ENCODE measurements around the gene CISD2. TPM values are rescaled to one million over a fixed set of nuclear protein-coding genes. Genes with fewer than 3 reads are reported as not detected.

The CISD2 gene
- total RNA-seq, 1 donor from 2014 or later: 30.4 TPM

DNA sequence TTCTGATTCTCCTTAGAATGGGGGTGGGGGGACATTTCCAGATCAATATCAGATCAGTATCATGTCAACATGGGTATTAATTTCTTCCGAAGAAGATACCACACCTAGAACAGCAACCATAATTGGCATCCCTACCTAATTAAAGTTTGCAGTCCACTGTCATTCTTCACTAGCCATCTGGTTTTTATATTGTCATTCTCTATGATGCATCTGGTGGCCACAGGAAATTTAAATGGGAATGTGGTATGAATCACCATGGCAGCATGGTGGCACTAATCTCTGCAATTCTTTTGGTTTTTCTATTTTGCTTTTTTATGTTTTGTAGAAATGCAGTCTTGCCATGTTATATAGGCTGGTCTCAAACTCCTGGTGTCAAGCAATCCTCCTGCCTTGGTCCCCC, 24.9 kb upstream of the CISD2 start:
- TF ChIP-seq, protein P1, sequence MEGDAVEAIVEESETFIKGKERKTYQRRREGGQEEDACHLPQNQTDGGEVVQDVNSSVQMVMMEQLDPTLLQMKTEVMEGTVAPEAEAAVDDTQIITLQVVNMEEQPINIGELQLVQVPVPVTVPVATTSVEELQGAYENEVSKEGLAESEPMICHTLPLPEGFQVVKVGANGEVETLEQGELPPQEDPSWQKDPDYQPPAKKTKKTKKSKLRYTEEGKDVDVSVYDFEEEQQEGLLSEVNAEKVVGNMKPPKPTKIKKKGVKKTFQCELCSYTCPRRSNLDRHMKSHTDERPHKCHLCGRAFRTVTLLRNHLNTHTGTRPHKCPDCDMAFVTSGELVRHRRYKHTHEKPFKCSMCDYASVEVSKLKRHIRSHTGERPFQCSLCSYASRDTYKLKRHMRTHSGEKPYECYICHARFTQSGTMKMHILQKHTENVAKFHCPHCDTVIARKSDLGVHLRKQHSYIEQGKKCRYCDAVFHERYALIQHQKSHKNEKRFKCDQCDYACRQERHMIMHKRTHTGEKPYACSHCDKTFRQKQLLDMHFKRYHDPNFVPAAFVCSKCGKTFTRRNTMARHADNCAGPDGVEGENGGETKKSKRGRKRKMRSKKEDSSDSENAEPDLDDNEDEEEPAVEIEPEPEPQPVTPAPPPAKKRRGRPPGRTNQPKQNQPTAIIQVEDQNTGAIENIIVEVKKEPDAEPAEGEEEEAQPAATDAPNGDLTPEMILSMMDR (IDR thresholded peaks at IDR 0.05; ENCODE audit: insufficient read depth, low read length, poor library complexity, severe bottlenecking): no peak
- Histone ChIP-seq H3K27me3 (ENCODE audit: control insufficient read depth, insufficient read depth, low read length) (no peaks in the 10 kb centered on the region), H3K36me3 (ENCODE audit: control insufficient read depth, insufficient read depth, low read length) (no peaks in the 10 kb centered on the region), H3K4me3 (ENCODE audit: low read depth, low read length) (no peak overlapping the region)
- DNase-seq (ENCODE audit: low read depth): no peak

DNA sequence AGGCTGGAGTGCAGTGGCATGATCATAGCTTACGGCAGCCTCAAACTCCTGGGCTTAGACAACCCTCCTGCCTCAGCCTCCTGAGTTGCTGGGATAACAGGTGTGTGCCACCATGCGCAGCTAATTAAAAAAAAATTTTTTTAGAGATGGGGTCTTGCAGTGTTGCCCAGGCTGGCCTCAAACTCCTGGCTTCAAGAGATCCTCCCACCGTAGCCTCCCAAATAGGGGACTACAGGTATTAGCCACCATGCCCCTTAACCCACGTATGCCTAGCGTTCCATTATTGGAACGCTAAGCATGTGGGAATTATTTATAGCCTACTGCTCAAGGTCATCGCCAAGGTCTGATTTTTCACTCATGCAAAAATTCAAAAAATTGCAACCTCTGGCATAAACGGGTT, 21.1 kb upstream of the CISD2 start:
- Histone ChIP-seq H3K36me3 (ENCODE audit: control insufficient read depth, insufficient read depth, low read length) (no peaks in the 10 kb centered on the region), H3K27me3 (ENCODE audit: control insufficient read depth, insufficient read depth, low read length) (no peaks in the 10 kb centered on the region), H3K4me3 (ENCODE audit: low read depth, low read length) (no peak overlapping the region)
- TF ChIP-seq, protein P1 (IDR thresholded peaks at IDR 0.05; ENCODE audit: insufficient read depth, low read length, poor library complexity, severe bottlenecking): no peak
- no peak for DNase-seq (ENCODE audit: low read depth)

DNA sequence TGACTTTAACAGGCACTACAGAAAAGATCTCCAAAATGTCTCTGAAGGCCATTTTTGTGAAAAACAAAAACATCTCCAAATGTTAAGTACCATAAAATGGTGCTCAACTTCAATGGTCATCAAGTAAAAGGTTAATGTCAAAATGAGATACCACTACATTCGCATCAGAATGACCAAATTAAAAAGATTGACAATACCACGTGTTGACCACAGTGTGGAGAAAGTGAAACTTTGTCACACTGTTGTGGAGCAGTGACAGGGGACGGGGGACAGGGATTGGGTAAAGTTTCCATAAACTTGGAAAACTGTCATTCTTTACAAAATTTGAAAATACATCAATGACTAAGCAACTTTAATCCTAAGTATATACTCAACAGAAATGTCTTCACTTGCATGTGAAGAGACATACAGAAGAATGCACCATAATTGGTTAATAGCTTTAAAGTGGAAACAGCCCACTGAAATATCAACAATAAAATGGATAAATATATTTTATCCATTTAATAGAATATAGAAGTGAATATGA, 19.1 kb upstream of the CISD2 start:
- TF ChIP-seq, protein P1 (IDR thresholded peaks at IDR 0.05; ENCODE audit: insufficient read depth, low read length, poor library complexity, severe bottlenecking): no peak
- Histone ChIP-seq H3K4me3 (ENCODE audit: low read depth, low read length) (no peak overlapping the region), H3K27me3 (ENCODE audit: control insufficient read depth, insufficient read depth, low read length) (no peaks in the 10 kb centered on the region), H3K36me3 (ENCODE audit: control insufficient read depth, insufficient read depth, low read length) (no peaks in the 10 kb centered on the region)
- no peak for DNase-seq (ENCODE audit: low read depth)

DNA sequence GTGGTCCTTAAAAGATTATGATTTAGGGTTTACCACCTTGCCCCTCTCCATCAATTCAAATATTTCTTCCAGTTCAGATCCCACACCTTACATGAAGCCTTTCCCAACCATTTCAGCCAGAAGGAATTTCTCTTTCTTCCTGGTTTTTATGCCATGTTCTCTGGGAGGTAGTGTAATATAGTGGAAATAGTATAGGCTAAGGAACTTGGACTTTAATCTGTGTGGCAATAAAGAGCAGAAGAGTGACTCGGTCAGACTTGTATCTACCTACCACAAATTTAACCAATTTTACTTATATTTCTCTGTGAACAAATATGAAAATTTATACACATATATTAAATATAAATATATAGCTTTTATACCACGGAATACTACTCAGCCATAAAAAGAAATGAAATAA, 18.4 kb upstream of the CISD2 start:
- TF ChIP-seq, protein P1 (IDR thresholded peaks at IDR 0.05; ENCODE audit: insufficient read depth, low read length, poor library complexity, severe bottlenecking): no peak
- H3K4me3 ChIP-seq (ENCODE audit: low read depth, low read length): no peak overlapping the region
- H3K36me3 ChIP-seq (ENCODE audit: control insufficient read depth, insufficient read depth, low read length): no peaks in the 10 kb centered on the region
- no peak for DNase-seq (ENCODE audit: low read depth)
- no peaks in the 10 kb centered on the region for H3K27me3 ChIP-seq (ENCODE audit: control insufficient read depth, insufficient read depth, low read length)

DNA sequence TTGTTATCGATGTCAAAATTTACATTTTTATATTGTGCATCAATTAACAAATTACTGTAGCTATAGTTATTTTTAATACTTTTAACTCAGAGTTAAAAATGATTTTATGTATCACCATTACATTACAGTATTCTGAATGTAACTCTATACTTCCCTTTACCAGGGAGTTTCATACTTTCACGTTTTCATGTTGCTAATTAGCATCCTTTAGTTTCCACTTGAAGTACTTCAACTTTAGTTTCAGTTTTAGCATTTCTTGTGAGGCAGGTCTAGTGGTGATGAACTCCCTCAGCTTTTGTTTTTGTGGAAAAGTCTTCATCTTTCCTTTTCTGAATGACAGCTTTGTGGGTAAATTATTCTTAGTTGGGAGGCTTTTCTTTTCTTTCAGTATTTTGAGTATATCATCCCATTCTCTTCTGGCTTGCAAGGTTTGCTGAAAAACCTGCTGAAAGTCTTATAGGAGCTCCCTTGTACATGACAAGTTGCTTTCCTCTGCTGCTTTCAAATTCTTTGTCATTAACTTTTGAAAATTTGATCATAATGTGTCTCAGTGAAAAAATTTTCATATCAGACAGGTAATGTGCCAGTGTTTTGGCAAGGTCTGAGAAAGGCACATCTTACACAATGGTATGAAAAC, 9.8 kb upstream of the CISD2 start:
- Histone ChIP-seq H3K27me3 (ENCODE audit: control insufficient read depth, insufficient read depth, low read length) (no peaks in the 10 kb centered on the region), H3K36me3 (ENCODE audit: control insufficient read depth, insufficient read depth, low read length) (no peaks in the 10 kb centered on the region), H3K4me3 (ENCODE audit: low read depth, low read length) (no peak overlapping the region)
- DNase-seq (ENCODE audit: low read depth): no peak
- TF ChIP-seq, protein P1 (IDR thresholded peaks at IDR 0.05; ENCODE audit: insufficient read depth, low read length, poor library complexity, severe bottlenecking): no peak
